Calu3 (cell line): Measurements from ENCODE around the gene HOXD9. TPM values are rescaled to one million over a fixed set of nuclear protein-coding genes. Genes with fewer than 3 reads are reported as not detected.

ENCODE experiments used
- BruUV-seq: library from RNA; stranded (reverse); fragments of 400-500 nt; replicated peaks from 2 replicates; lab custom pipeline; 2021; lab: Mats Ljungman, UMichigan
- CTCF ChIA-PET: fragments of 300-600 bp; sonication (Branson Sonifier 250); formaldehyde crosslinking; loops from one replicate; lab custom pipeline; 2022; ENCODE audit warnings: antibody characterized with exemption; lab: Charles Lee
- DNase-seq: peaks from one replicate; pipeline ENCODE4 v3.0.0; 2022
- H3K27ac Mint-ChIP-seq: one replicate; pipeline ENCODE4 v1.8.0; 2022; ENCODE audit warnings: mixed read lengths; ENCODE audit not compliant: unreplicated experiment
- H3K27me3 Mint-ChIP-seq: one replicate; pipeline ENCODE4 v1.8.0; 2022; ENCODE audit warnings: mixed read lengths; ENCODE audit not compliant: unreplicated experiment
- H3K36me3 Mint-ChIP-seq: one replicate; pipeline ENCODE4 v1.8.0; 2022; ENCODE audit warnings: mild to moderate bottlenecking, moderate library complexity, mixed read lengths; ENCODE audit not compliant: insufficient read depth, unreplicated experiment
- H3K4me1 Mint-ChIP-seq: one replicate; pipeline ENCODE4 v1.8.0; 2022; ENCODE audit warnings: mild to moderate bottlenecking, low read depth, mixed read lengths; ENCODE audit not compliant: unreplicated experiment
- H3K4me3 Mint-ChIP-seq: one replicate; pipeline ENCODE4 v1.8.0; 2022; ENCODE audit warnings: mild to moderate bottlenecking, low read depth, moderate library complexity, mixed read lengths; ENCODE audit not compliant: unreplicated experiment
- H3K9me3 Mint-ChIP-seq: one replicate; pipeline ENCODE4 v1.8.0; 2022; ENCODE audit warnings: low read depth, mixed read lengths; ENCODE audit not compliant: unreplicated experiment
- intact Hi-C: fragments of 100-400 bp; cut with micrococcal nuclease; formaldehyde crosslinking; loops from one replicate; pipeline ENCODE4 v1.10.0; 2022; ENCODE audit not compliant: unreplicated experiment
- total RNA-seq: library from RNA; stranded (reverse); gene quantifications from 2 replicates; pipeline ENCODE4 v1.2.3, GENCODE V29; 2022
- TF ChIP-seq, protein P1 (sequence below): fragments of 200-600 bp; IDR thresholded peaks from one replicate; pipeline ENCODE4 v1.8.0; 2022; ENCODE audit warnings: antibody characterized with exemption; ENCODE audit not compliant: unreplicated experiment

Gene HOXD9
- total RNA-seq, 1 experiment from 2014 or later = not detected

DNA sequence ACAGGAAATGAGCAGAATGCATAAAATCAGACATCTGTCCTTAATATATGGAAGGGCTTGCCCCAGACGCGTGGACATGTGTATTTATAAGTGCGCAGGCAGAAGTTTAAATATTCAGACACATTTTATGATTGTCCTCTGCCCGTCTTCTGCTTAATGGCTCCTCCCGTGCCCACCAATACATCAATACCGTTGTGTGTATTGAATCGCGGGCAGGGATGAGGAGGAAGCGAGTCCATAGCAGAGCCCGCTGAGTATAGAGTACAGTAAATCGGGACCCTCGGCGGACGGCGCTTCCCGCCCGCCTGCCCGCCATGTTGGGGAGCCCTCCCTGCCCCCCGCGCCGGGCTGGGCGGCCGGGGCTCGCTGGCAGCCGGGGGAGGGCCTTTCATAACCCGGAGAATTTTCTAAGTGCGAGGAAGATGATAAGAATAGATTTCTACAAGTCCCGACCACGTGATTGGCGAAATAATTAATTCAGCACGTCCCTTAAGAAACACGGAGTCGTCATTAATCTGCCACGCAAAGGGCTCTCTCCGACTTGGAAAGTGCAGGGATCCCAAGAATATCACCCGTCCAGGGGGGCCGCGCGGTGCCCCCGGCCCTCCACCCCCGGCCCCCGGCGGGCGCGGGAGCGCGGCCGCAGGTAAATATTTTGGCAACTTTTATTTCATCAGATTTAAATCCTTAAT is 34.4 kb downstream of the HOXD9 start, which contains the start of gene HOXD3:
Gene HOXD3, plus strand, starts transcription at position 501 of the 692 bp plus-strand sequence. CDS start 11,808 bp downstream, outside the sequence.
- TF ChIP-seq, protein P1, sequence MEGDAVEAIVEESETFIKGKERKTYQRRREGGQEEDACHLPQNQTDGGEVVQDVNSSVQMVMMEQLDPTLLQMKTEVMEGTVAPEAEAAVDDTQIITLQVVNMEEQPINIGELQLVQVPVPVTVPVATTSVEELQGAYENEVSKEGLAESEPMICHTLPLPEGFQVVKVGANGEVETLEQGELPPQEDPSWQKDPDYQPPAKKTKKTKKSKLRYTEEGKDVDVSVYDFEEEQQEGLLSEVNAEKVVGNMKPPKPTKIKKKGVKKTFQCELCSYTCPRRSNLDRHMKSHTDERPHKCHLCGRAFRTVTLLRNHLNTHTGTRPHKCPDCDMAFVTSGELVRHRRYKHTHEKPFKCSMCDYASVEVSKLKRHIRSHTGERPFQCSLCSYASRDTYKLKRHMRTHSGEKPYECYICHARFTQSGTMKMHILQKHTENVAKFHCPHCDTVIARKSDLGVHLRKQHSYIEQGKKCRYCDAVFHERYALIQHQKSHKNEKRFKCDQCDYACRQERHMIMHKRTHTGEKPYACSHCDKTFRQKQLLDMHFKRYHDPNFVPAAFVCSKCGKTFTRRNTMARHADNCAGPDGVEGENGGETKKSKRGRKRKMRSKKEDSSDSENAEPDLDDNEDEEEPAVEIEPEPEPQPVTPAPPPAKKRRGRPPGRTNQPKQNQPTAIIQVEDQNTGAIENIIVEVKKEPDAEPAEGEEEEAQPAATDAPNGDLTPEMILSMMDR = no peak
- Mint-ChIP-seq H3K9me3 (peaks cover 2% of the 10 kb centered on the region), H3K27ac (no peak within 1 kb of the TSS), H3K4me3 (no peak within 1 kb of the TSS), H3K36me3 (no peaks in the 10 kb centered on the region), H3K4me1 (no peaks in the 10 kb centered on the region), H3K27me3 (peaks cover 11% of the 10 kb centered on the region)
- DNase-seq = no peak
- CTCF ChIA-PET = no interaction called here
- BruUV-seq = no TSS peak
- intact Hi-C loops = no loop called here

GRCh38 chr2:176157499-176158185 is 35.1 kb downstream of the HOXD9 start:
- Mint-ChIP-seq H3K36me3 (no peaks in the 10 kb centered on the region), H3K9me3 (peaks cover 2% of the 10 kb centered on the region), H3K27ac (no peak overlapping the region), H3K4me1 (no peaks in the 10 kb centered on the region), H3K27me3 (peaks cover 11% of the 10 kb centered on the region), H3K4me3 (no peak overlapping the region)
- CTCF ChIA-PET = no interaction called here
- no peak for DNase-seq
- BruUV-seq = no TSS peak
- intact Hi-C loops = no loop called here
- TF ChIP-seq, protein P1 = no peak

DNA sequence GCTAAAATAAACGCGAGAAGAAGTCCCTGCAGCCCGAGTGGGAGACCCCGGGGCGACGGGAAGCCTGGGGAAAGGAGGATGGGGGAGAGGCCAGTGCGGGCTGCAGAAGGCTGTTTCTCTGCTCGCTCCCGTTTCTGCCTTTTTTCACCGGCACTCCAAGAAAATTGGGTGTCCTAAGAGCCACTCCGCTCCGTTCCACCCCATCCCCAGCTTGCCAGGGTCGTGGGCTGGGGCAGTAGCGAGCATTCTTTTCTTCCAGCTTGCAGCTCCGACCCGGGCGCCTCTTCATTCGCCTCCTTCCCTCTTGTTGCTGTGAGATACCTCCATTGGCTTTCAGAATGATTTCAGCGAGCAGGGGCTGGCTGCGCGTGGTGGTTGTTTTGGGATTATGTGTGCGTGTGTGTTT is 35.7 kb downstream of the HOXD9 start:
- BruUV-seq = no TSS peak
- CTCF ChIA-PET = no interaction called here
- Mint-ChIP-seq H3K9me3 (peaks cover 2% of the 10 kb centered on the region), H3K27me3 (peaks cover 12% of the 10 kb centered on the region), H3K36me3 (no peaks in the 10 kb centered on the region), H3K4me3 (no peak overlapping the region), H3K4me1 (no peaks in the 10 kb centered on the region), H3K27ac (no peak overlapping the region)
- no peak for DNase-seq
- TF ChIP-seq, protein P1 = no peak
- intact Hi-C loops = no loop called here

DNA sequence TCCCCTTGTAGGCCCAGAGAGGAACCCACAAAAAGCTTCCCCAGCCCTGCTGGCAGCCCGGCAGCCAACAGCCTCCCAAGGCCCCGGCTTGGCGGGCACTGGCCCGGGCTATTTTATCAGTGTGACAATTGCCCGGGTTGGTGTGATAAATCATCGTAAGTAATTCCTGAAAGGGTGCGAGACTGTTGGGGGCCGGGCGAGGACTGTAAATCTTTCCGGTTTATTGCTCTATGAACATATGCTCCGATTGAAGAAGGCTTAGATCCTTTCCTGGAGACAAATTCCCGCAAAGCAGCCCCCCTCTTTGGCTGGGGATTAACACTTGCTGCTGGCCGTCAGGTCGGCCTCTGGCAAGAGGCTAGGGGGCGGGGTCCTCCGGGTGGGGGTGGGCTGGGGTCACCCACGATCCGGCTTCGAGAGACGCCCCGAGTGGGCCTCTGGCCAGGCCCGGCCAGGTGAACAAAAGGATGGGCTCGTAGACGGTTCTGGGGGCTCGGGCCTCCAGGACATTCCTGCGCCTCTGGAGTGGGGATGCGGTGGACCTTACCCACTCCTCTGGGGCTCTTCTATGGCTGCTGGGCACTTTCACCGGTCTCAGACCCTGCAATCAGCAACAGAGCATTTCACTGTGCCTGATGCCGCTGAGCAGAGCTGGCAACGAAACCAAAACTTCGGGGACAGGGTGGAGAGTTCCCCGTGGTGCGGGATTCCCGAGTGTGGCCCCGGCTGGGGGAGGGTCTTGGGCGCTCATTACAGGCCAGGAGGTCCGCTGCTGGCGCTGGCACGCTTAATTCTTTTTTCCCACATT is 36.5 kb downstream of the HOXD9 start:
- BruUV-seq = no TSS peak
- Mint-ChIP-seq H3K4me3 (no peak overlapping the region), H3K9me3 (peaks cover 2% of the 10 kb centered on the region), H3K27ac (no peak overlapping the region), H3K27me3 (peaks cover 21% of the 10 kb centered on the region), H3K36me3 (no peaks in the 10 kb centered on the region), H3K4me1 (no peaks in the 10 kb centered on the region)
- CTCF ChIA-PET = no interaction called here
- no peak for DNase-seq
- TF ChIP-seq, protein P1 = no peak
- intact Hi-C loops = no loop called here
